Measurements from ENCODE around the gene MAP3K5. TPM values are rescaled to one million over a fixed set of nuclear protein-coding genes. Genes with fewer than 3 reads are reported as not detected.
A peak's percentile ranks its signal among the peaks of the same experiment; 100 is the strongest.

The MAP3K5 gene
- total and polyA plus RNA-seq, 9 of the 15 experiments (the other 6 are each of a cell fraction or from before 2014, with no cell fraction given): 2.2 to 13.0 (median 9.9) TPM

GRCh38 chr6:136553166-136553787 lies 239.0 kb downstream of the MAP3K5 start (continued):
- TF ChIP-seq THRA (IDR thresholded peaks at IDR 0.05): no peak
- TF ChIP-seq SPI1 (IDR thresholded peaks at IDR 0.05; ENCODE audit: borderline replicate concordance, low read depth, low read length): no peak
- TF ChIP-seq ATF4 (CRISPR knock-in tag; IDR thresholded peaks at IDR 0.05): no peak

- Histone ChIP-seq H3K27me3 (ENCODE audit: control insufficient read depth in 2 of 2, insufficient read depth in 2 of 2, low read length in 2 of 2) (peaks cover 7 to 8% of the 10 kb centered on the region in 2 experiments; a peak in 3 of 5 replicates), H3K4me3 (no peak overlapping the region), H3K79me2 (ENCODE audit: control insufficient read depth, insufficient read depth, low read length) (no peaks in the 10 kb centered on the region), H3K4me1 (replicated peaks in 1 of 2; ENCODE audit: control insufficient read depth in 2 of 2, insufficient read depth in 2 of 2, low read length in 2 of 2) (peaks cover 13 to 17% of the 10 kb centered on the region in 2 experiments), H2AFZ (ENCODE audit: low read depth, low read length) (no peak overlapping the region), H3K4me2 (ENCODE audit: insufficient read depth, low read length) (no peak overlapping the region), H3K9me3 (replicated peaks; ENCODE audit: control insufficient read depth, insufficient read depth, low read depth, low read length) (no peaks in the 10 kb centered on the region), H4K20me1 (replicated peaks; ENCODE audit: control insufficient read depth, insufficient read depth, low read length) (0 out of 2 replicates have a peak, but pooled peaks cover 5% of the 10 kb centered on the region), H3K27ac (ENCODE audit: extremely low read depth, low read depth, low read length) (no peak overlapping the region), H3K9me1 (ENCODE audit: control insufficient read depth, insufficient read depth, low read length) (peaks cover 4% of the 10 kb centered on the region), H3K9ac (ENCODE audit: insufficient read depth in 1 of 2, low read depth in 2 of 2, low read length in 2 of 2) (no peak overlapping the region), H3K36me3 (ENCODE audit: control insufficient read depth, insufficient read depth, low read length) (no peaks in the 10 kb centered on the region)
- in situ Hi-C loops (cut with MboI): no loop called here
- POLR2A ChIA-PET: interaction anchor here (0.9 to 1.2 kb wide), 3 partner anchors 12 to 211 kb away, joined by 3 to 4 read pairs (median 3); no protein-coding TSS in a partner anchor
- CTCF ChIA-PET (ENCODE audit: low intra/inter-chr PET ratio): interaction anchor here (0.7 kb wide), 1 partner anchor 49 kb away, joined by 3 read pairs; no protein-coding TSS in a partner anchor
- BruUV-seq (replicated peaks): no TSS peak
- FAIRE-seq (no peak), ATAC-seq (no peak), DNase-seq (ENCODE audit: extremely low read depth in 1 of 4, low spot score in 3 of 4) (peak in 1 of 4 experiments; percentile 14)
- WGBS (ENCODE audit: insufficient coverage, low coverage, missing lambda C conversion rate): 9% methylated on average over 4 of the region's 4 CpGs
- intact Hi-C loops (cut with micrococcal nuclease): loop anchor here (10.0 kb wide), 1 partner anchor 373 kb away; the partner anchor contains the start of gene SLC35D3
- no peak for TF ChIP-seq ARID4B (CRISPR knock-in tag; IDR thresholded peaks at IDR 0.05)
- no peak for TF ChIP-seq ZBTB34 (CRISPR knock-in tag; IDR thresholded peaks at IDR 0.05)
- 0 out of 4 replicates have a peak, but pooled peaks of 1 of the 2 experiments have one; percentile 7 for TF ChIP-seq RAD21 (CRISPR knock-in tag; conservative IDR thresholded peaks at IDR 0.05 in 1 of 2, IDR thresholded peaks at IDR 0.05 in 1 of 2)
- TF ChIP-seq OTX1 (CRISPR knock-in tag; IDR thresholded peaks at IDR 0.05): no peak
- TF ChIP-seq PHB (CRISPR knock-in tag; IDR thresholded peaks at IDR 0.05): no peak
Measured at GRCh38 chr6:136552054-136552453, 240.2 kb downstream of the MAP3K5 start.
